Mucosa of descending colon (tissue), 3 donors: ENCODE data around the gene DUSP6. TPM values are rescaled to one million over a fixed set of nuclear protein-coding genes. Genes with fewer than 3 reads are reported as not detected.

Source experiments
- ATAC-seq: fragments of 200-7000 bp; cut with Tn5 transposase; one replicate; pipeline ENCODE4 v1.9.1; 2020; ENCODE audit warnings: mild to moderate bottlenecking, moderate library complexity
- DNase-seq, 3 donors: peaks; one replicate each; pipeline ENCODE4 v3.0.0-alpha.2; 2020
- H3K36me3 ChIP-seq: fragments of 200-600 bp; one replicate; pipeline ENCODE4 v1.8.0; 2021; ENCODE audit warnings: low read depth, mild to moderate bottlenecking
- H3K4me1 ChIP-seq: fragments of 200-600 bp; one replicate; pipeline ENCODE4 v1.8.0; 2021; ENCODE audit warnings: low read depth, mild to moderate bottlenecking
- H3K4me3 ChIP-seq: fragments of 200-600 bp; one replicate; pipeline ENCODE4 v1.8.0; 2021; ENCODE audit warnings: mild to moderate bottlenecking
- H3K9me3 ChIP-seq: fragments of 200-600 bp; one replicate; pipeline ENCODE4 v1.8.0; 2021; ENCODE audit warnings: mild to moderate bottlenecking
- intact Hi-C, 2 donors: fragments of 100-400 bp; cut with DNase I in 1 of 2; cut with micrococcal nuclease in 1 of 2; formaldehyde crosslinking; loops; one replicate each; pipeline versions ENCODE4 v1.11.0 to v1.11.1; 2022; cut with DNase I, micrococcal nuclease
- total RNA-seq, 3 donors: library from RNA; stranded (reverse); fragmentation: NEBNext Ultra II Directional in 2 of 3; extraction: Animal tissue kit (Norgen Biotek cat#: 25700) in 2 of 3; gene quantifications; one replicate each; pipeline versions ENCODE4 v1.2.1 to v1.2.4, GENCODE V29; 2021 to 2023
- TF ChIP-seq, protein P1 (sequence below): fragments of 200-600 bp; IDR thresholded peaks from one replicate; pipeline ENCODE4 v1.8.0; 2022; ENCODE audit warnings: antibody characterized with exemption, mild to moderate bottlenecking
- donor health status: DM: no; HTN: no; CAD: no; lungs with moderate emphysema.
- donor health status: DM: no; HTN: no; CAD: no.
- donor health status: DM: no; HTN: yes; CAD: no.

DUSP6 gene
- total RNA-seq, 3 donors from 2014 or later, result 56.6 to 82.1 (median 65.0) TPM

DNA sequence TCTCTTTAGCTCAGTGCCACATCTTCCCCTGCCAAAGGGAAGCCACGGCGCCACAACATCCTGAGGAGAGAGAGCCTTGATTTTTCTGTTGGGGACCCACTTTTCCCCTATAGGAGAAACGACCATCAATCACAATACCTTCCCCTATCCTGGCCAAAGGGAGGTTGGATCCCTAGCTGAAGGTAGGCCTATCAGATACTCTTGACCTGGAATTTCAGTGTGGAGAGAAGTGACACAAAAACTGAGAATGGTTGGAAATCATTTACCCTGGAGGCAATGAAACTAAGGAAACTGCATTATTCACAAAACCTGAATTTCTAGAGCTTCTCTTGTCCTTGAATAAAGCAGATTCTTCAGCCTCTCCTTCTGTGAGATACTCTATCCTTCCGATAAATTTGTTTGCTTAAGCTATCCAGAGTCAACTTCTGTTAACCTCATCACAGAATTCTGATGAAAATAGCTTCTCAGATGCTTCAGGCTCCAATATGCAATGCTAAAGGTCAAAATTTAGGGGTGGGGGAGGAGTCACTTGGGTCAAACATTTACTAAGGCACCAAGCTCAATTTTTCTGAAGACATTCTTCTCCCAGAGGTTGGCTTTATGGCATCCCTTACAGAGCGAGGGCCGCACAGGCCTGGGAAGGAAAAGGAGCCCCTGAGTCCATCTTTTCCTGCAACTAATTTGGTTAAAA, 27.0 kb upstream of the DUSP6 start:
- no peaks in the 10 kb centered on the region for H3K36me3 ChIP-seq

DNA sequence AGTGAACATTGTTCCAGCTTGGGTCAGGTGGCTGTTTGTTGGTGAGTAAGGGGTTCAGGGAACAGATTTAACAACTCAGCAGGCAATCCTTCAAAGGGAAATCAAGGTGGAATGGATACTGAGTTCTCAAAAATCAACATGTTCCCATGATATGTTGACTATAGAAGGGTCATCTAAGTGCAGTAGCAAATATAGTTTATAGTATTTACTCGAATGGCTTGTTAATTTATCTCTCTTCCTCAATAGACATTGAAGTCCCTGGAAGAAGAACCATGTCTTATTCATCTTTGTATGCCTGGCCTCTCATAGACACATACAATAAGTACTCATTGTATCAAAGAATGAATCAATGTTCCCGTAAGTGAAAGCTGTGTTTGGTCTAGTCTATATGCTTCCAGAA, 24.5 kb upstream of the DUSP6 start:
- intact Hi-C loops, result loop anchor here in 1 of 2 donors (5.0 kb wide), 1 partner anchor 70 kb away; no protein-coding TSS in a partner anchor
- DNase-seq (no peak), ATAC-seq (no peak)
- Histone ChIP-seq H3K4me3 (no peak overlapping the region), H3K36me3 (no peaks in the 10 kb centered on the region), H3K4me1 (peaks cover 15% of the 10 kb centered on the region), H3K9me3 (no peaks in the 10 kb centered on the region)
- TF ChIP-seq, protein P1, sequence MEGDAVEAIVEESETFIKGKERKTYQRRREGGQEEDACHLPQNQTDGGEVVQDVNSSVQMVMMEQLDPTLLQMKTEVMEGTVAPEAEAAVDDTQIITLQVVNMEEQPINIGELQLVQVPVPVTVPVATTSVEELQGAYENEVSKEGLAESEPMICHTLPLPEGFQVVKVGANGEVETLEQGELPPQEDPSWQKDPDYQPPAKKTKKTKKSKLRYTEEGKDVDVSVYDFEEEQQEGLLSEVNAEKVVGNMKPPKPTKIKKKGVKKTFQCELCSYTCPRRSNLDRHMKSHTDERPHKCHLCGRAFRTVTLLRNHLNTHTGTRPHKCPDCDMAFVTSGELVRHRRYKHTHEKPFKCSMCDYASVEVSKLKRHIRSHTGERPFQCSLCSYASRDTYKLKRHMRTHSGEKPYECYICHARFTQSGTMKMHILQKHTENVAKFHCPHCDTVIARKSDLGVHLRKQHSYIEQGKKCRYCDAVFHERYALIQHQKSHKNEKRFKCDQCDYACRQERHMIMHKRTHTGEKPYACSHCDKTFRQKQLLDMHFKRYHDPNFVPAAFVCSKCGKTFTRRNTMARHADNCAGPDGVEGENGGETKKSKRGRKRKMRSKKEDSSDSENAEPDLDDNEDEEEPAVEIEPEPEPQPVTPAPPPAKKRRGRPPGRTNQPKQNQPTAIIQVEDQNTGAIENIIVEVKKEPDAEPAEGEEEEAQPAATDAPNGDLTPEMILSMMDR, result no peak

More for the DNA sequence above, 27.0 kb upstream of the DUSP6 start:
- H3K9me3 ChIP-seq, result no peaks in the 10 kb centered on the region
- H3K4me1 ChIP-seq, result peaks cover 35% of the 10 kb centered on the region
- peak; percentile 20 for ATAC-seq
- intact Hi-C loops, result loop anchor here in 1 of 2 donors (5.0 kb wide), 1 partner anchor 68 kb away; no protein-coding TSS in a partner anchor
- H3K4me3 ChIP-seq, result no peak overlapping the region
- TF ChIP-seq, protein P1, result no peak
- peak in 1 of 3 donors; percentile 51 for DNase-seq

DNA sequence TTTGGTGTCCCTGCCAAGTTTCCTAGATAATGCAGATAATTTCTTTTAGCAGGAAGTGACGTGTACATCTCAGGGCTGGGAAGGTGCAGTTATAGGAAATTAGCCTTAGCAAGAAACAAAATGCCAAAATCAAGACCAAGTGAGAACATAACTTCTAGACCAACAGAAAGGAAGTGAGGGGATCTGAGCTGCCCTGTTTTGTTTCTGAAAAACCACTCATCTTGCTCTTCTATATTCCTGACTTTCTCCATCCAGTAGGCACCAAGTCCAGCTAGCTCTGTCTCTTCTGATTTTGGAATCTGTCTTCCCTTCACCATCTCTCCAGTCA, 23.9 kb upstream of the DUSP6 start:
- intact Hi-C loops, result loop anchor here in 1 of 2 donors (5.0 kb wide), 1 partner anchor 71 kb away; no protein-coding TSS in a partner anchor
- DNase-seq, result no peak
- no peaks in the 10 kb centered on the region for H3K36me3 ChIP-seq
- ATAC-seq, result no peak
- H3K4me1 ChIP-seq, result peaks cover 16% of the 10 kb centered on the region
- no peak overlapping the region for H3K4me3 ChIP-seq
- no peaks in the 10 kb centered on the region for H3K9me3 ChIP-seq
- TF ChIP-seq, protein P1, result no peak

DNA sequence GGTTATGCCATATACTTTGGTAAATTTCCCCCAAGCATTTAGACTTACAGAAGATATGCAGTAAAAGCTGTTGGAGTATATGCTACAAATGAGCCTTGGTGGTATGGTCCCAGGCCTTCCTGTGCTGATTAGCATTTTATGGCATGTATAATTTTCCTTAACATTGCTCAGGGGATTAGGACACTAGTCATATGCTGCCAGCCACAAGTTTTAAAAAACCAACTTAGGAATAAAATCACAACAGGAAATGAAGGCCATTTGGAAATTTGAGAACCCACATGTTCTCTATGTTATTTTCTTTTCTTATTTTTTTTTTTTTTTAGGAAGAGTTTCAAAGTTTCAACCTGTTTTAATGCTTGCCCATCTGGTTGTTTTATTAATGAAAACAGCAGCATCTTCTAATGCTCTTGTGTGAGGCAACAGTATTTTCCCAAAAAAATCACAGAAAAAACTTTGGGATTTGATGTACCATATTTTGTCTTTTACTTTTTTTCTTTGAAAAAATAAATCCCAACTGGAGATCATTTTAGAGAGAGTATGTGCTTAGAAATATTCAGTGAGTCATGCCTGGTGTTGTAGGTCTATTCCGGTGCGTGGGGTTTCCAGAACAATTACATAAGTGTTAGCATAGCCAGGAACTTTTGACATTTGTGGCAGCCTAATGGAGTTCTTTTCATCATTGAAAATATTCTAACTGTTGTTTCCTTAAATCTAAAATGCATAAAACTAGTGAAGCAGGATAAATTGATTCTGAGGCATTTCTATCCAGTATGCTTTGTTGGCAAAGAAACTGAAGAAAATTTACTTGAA, 21.7 kb upstream of the DUSP6 start:
- no peak for DNase-seq

DNA sequence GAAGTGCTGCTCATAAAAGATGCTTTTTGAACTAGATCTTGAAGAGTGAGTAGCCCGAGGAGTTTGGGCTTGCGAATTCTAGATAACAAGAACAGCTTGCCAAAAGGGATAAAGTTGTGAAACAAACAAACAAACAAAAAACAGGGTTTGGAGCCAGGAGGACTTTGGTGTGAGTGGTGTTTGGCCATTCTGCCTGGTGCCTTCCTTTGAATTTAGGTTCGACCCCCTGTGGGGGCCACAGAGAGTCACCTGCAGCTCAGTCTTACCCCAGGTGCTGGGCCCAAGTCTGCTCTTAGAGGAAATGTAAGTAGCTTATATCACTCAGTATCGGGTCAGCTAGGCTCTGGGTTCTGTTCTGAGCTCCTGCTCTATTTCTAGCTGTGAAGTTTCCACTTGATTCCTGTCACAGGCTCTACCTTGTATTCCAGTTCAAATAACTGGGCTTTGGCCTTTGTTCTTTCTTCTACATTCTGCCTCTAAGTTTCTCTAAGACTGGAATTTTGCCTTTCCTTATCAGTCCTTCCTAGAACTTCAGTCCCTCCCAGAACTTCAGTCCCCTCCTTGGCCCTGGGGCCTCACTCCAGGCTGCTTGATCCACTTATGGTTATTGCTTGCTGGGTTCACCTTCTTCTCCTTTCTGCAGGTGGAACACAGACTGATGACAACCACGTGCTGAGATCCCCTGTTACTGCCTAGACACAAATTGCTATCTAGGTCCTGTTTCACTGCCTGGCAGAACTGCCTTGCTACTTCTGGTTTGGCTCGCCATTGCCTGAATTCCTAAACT, 20.5 kb upstream of the DUSP6 start:
- ATAC-seq (peak; percentile 1), DNase-seq (no peak)
- intact Hi-C loops, result no loop called here

More for the DNA sequence above, 21.7 kb upstream of the DUSP6 start:
- H3K4me1 ChIP-seq, result peaks cover 30% of the 10 kb centered on the region
- TF ChIP-seq, protein P1, result no peak
- H3K4me3 ChIP-seq, result no peak overlapping the region
- no peaks in the 10 kb centered on the region for H3K9me3 ChIP-seq
- H3K36me3 ChIP-seq, result no peaks in the 10 kb centered on the region
- intact Hi-C loops, result no loop called here
- ATAC-seq, result no peak

More for the DNA sequence above, 20.5 kb upstream of the DUSP6 start:
- Histone ChIP-seq H3K4me1 (peaks cover 32% of the 10 kb centered on the region), H3K4me3 (no peak overlapping the region), H3K36me3 (no peaks in the 10 kb centered on the region), H3K9me3 (no peaks in the 10 kb centered on the region)
- TF ChIP-seq, protein P1, result no peak
